ENCODE results near the gene PRAC1. TPM values are rescaled to one million over a fixed set of nuclear protein-coding genes. Genes with fewer than 3 reads are reported as not detected.

Gene PRAC1
- total RNA-seq, 3 donors from 2014 or later: not detected

Other genes starting within 250 kb of the PRAC1 start
- gene HOXB1, start 191.5 kb downstream of the PRAC1 start, total RNA-seq: not detected
- gene HOXB2, start 177.4 kb downstream of the PRAC1 start, total RNA-seq: 10 to 100 TPM; 12.9 to 21.3 (median 12.9) TPM
- gene HOXB4, start 144.2 kb downstream of the PRAC1 start, total RNA-seq: 1 to 10 TPM in 2 of 3 donors, under 1 TPM in 1; 0.94 to 1.6 (median 1.4) TPM
- 1 to 10 TPM in 1 of 3 donors, under 1 TPM in 2; 0.50 to 1.0 (median 0.81) TPM for gene HOXB3, start 132.3 kb downstream of the PRAC1 start, total RNA-seq
- under 1 TPM in 1 of 3 donors, not detected in 2; 0.08 TPM for gene HOXB5, start 128.7 kb downstream of the PRAC1 start, total RNA-seq
- gene HOXB6, start 117.5 kb downstream of the PRAC1 start, total RNA-seq: under 1 TPM in 2 of 3 donors, not detected in 1; 0.24 to 0.27 TPM
- under 1 TPM; 0.18 to 0.43 (median 0.38) TPM for gene HOXB7, start 111.5 kb downstream of the PRAC1 start, total RNA-seq
- gene HOXB8, start 107.2 kb downstream of the PRAC1 start, total RNA-seq: under 1 TPM in 2 of 3 donors, not detected in 1; 0.14 to 0.18 TPM
- gene HOXB9, start 96.2 kb downstream of the PRAC1 start, total RNA-seq: 1 to 10 TPM in 2 of 3 donors, under 1 TPM in 1; 0.63 to 1.4 (median 1.2) TPM
- gene PRAC2, start 667 bp upstream of the PRAC1 start, total RNA-seq: not detected
- gene HOXB13, start 6.2 kb upstream of the PRAC1 start, total RNA-seq: under 1 TPM in 1 of 3 donors, not detected in 2; 0.11 TPM
- not detected for gene TTLL6, start 94.7 kb upstream of the PRAC1 start, total RNA-seq
- 10 to 100 TPM; 34.0 to 45.5 (median 34.3) TPM for gene CALCOCO2, start 108.5 kb upstream of the PRAC1 start, total RNA-seq
- gene ATP5MC1, start 170.3 kb upstream of the PRAC1 start, total RNA-seq: 100 to 1,000 TPM; 166 to 188 (median 188) TPM
- gene UBE2Z, start 185.9 kb upstream of the PRAC1 start, total RNA-seq: 100 to 1,000 TPM in 1 of 3 donors, 10 to 100 TPM in 2; 92.7 to 103 (median 94.3) TPM
- gene SNF8, start 222.3 kb upstream of the PRAC1 start, total RNA-seq: 100 to 1,000 TPM; 166 to 173 (median 170) TPM
- gene GIP, start 246.1 kb upstream of the PRAC1 start, total RNA-seq: not detected